Tibial nerve (tissue), 4 donors: ENCODE measurements around the gene PIP5K1B.

Experiments used
- EP300 ChIP-seq, 2 donors: sonication (generic); formaldehyde crosslinking; IDR thresholded peaks; one replicate each; pipeline ENCODE4 v1.6.1; 2017; ENCODE audit warnings: antibody characterized with exemption in 2 of 2, mild to moderate bottlenecking in 1 of 2
- POLR2A ChIP-seq, 2 donors: fragments of 450-650 bp; IDR thresholded peaks; one replicate each; pipeline ENCODE4 v1.6.1; 2017; ENCODE audit warnings: antibody characterized with exemption in 2 of 2, mild to moderate bottlenecking in 2 of 2, moderate library complexity in 2 of 2
- TF ChIP-seq, protein P1 (sequence below), 5 experiments: fragments of 200-600 bp in 3 of 5; fragments of 450-650 bp in 2 of 5; sonication (generic) in 3 of 5; IDR thresholded peaks; one replicate each; pipeline ENCODE4 v1.5.1; 2016 to 2019; ENCODE audit warnings: antibody characterized with exemption in 5 of 5, mild to moderate bottlenecking in 3 of 5, moderate library complexity in 2 of 5

DNA sequence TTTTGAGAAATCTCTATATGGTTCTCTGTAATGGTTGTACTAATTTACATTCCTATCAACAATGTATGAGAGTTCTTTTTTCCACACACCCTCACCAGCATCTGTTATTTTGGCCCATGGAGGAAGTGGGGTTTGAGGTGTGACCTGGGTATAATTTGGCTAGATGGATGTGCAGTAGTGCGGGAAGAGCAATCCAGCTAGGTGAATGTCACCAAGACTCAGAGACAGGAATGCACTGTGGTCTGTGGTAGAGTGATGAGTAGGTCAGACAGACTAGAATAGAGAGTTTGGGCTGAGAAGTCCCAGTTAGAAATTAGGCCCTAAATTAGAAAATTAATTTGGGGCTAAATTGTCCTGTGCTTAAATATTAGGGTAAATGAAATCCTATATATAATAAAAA is 32.8 kb upstream of the PIP5K1B start:
- TF ChIP-seq POLR2A (IDR thresholded peaks at IDR 0.05) (no peak), EP300 (IDR thresholded peaks at IDR 0.05) (no peak)
- TF ChIP-seq, protein P1, sequence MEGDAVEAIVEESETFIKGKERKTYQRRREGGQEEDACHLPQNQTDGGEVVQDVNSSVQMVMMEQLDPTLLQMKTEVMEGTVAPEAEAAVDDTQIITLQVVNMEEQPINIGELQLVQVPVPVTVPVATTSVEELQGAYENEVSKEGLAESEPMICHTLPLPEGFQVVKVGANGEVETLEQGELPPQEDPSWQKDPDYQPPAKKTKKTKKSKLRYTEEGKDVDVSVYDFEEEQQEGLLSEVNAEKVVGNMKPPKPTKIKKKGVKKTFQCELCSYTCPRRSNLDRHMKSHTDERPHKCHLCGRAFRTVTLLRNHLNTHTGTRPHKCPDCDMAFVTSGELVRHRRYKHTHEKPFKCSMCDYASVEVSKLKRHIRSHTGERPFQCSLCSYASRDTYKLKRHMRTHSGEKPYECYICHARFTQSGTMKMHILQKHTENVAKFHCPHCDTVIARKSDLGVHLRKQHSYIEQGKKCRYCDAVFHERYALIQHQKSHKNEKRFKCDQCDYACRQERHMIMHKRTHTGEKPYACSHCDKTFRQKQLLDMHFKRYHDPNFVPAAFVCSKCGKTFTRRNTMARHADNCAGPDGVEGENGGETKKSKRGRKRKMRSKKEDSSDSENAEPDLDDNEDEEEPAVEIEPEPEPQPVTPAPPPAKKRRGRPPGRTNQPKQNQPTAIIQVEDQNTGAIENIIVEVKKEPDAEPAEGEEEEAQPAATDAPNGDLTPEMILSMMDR (IDR thresholded peaks at IDR 0.05): no peak
